ENCODE results near the gene IFT57.

- TF ChIP-seq CTCF (IDR thresholded peaks at IDR 0.05 in 2 of 3, conservative IDR thresholded peaks at IDR 0.05 in 1 of 3; ENCODE audit: insufficient read depth in 2 of 3, low read depth in 1 of 3, low read length in 3 of 3) (no peak), TAF1 (IDR thresholded peaks at IDR 0.05; ENCODE audit: control insufficient read depth, extremely low read depth, insufficient read depth, low read length, severe bottlenecking) (no peak), POLR2A (conservative IDR thresholded peaks at IDR 0.05) (no peak), ZNF274 (IDR thresholded peaks at IDR 0.05; ENCODE audit: borderline replicate concordance, low read depth, low read length) (no peak), USF1 (CRISPR knock-in tag; IDR thresholded peaks at IDR 0.05) (no peak), MYNN (IDR thresholded peaks at IDR 0.05) (no peak), MYNN (CRISPR knock-in tag; IDR thresholded peaks at IDR 0.05) (no peak), RBM14 (IDR thresholded peaks at IDR 0.05; ENCODE audit: borderline replicate concordance, insufficient read depth, low read depth, low read length) (no peak), E2F4 (CRISPR knock-in tag; IDR thresholded peaks at IDR 0.05; ENCODE audit: low read depth) (no peak), ZBTB1 (CRISPR knock-in tag; IDR thresholded peaks at IDR 0.05; ENCODE audit: borderline replicate concordance, low read depth) (no peak), ZNF764 (CRISPR knock-in tag; IDR thresholded peaks at IDR 0.05; ENCODE audit: low read depth) (no peak), ELK3 (CRISPR knock-in tag; IDR thresholded peaks at IDR 0.05) (no peak)
Measured at GRCh38 chr3:108114423-108115065, 107.7 kb downstream of the IFT57 start.
